GM18526 (cell line): ENCODE results near the gene PATE3.

ENCODE experiments used
- POLR2A ChIP-seq: IDR thresholded peaks from 3 replicates; pipeline ENCODE4 v1.6.1; 2011; ENCODE audit not compliant: insufficient read length; ENCODE audit errors: extremely low read depth

The PATE3 gene

GRCh38 chr11:125787827-125788226, at the start of gene PATE3:
TSS of gene PATE3 (plus strand) at chr11:125788127. CDS start at chr11:125788152, 25 bp downstream.
- no peak for TF ChIP-seq POLR2A

GRCh38 chr11:125740617-125741016, 47.3 kb upstream of the PATE3 start:
- no peak for TF ChIP-seq POLR2A

GRCh38 chr11:125743681-125744080, 44.2 kb upstream of the PATE3 start:
- TF ChIP-seq POLR2A, result no peak

GRCh38 chr11:125745979-125746378, 41.9 kb upstream of the PATE3 start, which contains the start of gene PATE1:
TSS of gene PATE1 (plus strand) at chr11:125746279. CDS start at chr11:125746305, 26 bp downstream.
- no peak for TF ChIP-seq POLR2A

GRCh38 chr11:125750629-125751028, 37.3 kb upstream of the PATE3 start:
- no peak for TF ChIP-seq POLR2A

GRCh38 chr11:125756050-125756449, 31.9 kb upstream of the PATE3 start:
- no peak for TF ChIP-seq POLR2A

GRCh38 chr11:125762445-125762844, 25.5 kb upstream of the PATE3 start:
- no peak for TF ChIP-seq POLR2A

GRCh38 chr11:125763483-125763882, 24.4 kb upstream of the PATE3 start:
- no peak for TF ChIP-seq POLR2A

- no peak for TF ChIP-seq POLR2A
Measured at GRCh38 chr11:125766251-125766650, 21.7 kb upstream of the PATE3 start.

GRCh38 chr11:125768336-125769046, 19.4 kb upstream of the PATE3 start:
- TF ChIP-seq POLR2A, result no peak

- TF ChIP-seq POLR2A, result no peak
Measured at GRCh38 chr11:125770583-125770982, 17.3 kb upstream of the PATE3 start.

GRCh38 chr11:125772834-125773505, 15.0 kb upstream of the PATE3 start:
- no peak for TF ChIP-seq POLR2A

- TF ChIP-seq POLR2A, result no peak
Measured at GRCh38 chr11:125773516-125773915, 14.4 kb upstream of the PATE3 start.

- no peak for TF ChIP-seq POLR2A
Measured at GRCh38 chr11:125777309-125777708, 10.6 kb upstream of the PATE3 start.

- no peak for TF ChIP-seq POLR2A
Measured at GRCh38 chr11:125778728-125779127, 9.2 kb upstream of the PATE3 start, which contains the start of gene PATE2. TSS of gene PATE2 (minus strand) at chr11:125778828. CDS start at chr11:125778773, 55 bp downstream.

- TF ChIP-seq POLR2A, result no peak
Measured at GRCh38 chr11:125784678-125785077, 3.2 kb upstream of the PATE3 start.
